KMS-11 (cell line): ENCODE measurements around the gene SERHL2.

Experiments used
- H2AFZ ChIP-seq: fragments of 200-600 bp; sonication (generic); 2 replicates; pipeline ENCODE4 v1.6.1; 2016; ENCODE audit warnings: antibody characterized with exemption, mixed run types, low read depth
- H3K27ac ChIP-seq: fragments of 200-600 bp; sonication (generic); 2 replicates; pipeline ENCODE4 v1.6.1; 2016; ENCODE audit warnings: mild to moderate bottlenecking, mixed run types
- H3K27me3 ChIP-seq: fragments of 200-600 bp; sonication (generic); 2 replicates; pipeline ENCODE4 v1.6.1; 2017; ENCODE audit warnings: mild to moderate bottlenecking, low read depth, mixed run types, moderate library complexity; ENCODE audit not compliant: insufficient read depth
- H3K36me3 ChIP-seq: fragments of 200-600 bp; sonication (generic); 2 replicates; pipeline ENCODE4 v1.6.1; 2017; ENCODE audit warnings: mild to moderate bottlenecking, mixed run types; ENCODE audit not compliant: insufficient read depth
- H3K4me1 ChIP-seq: fragments of 200-600 bp; sonication (generic); 2 replicates; pipeline ENCODE4 v1.6.1; 2016; ENCODE audit warnings: mild to moderate bottlenecking, low read depth, mixed run types; ENCODE audit not compliant: poor library complexity, severe bottlenecking
- H3K4me2 ChIP-seq: fragments of 200-600 bp; sonication (generic); 2 replicates; pipeline ENCODE4 v1.7.0; 2016; ENCODE audit warnings: mild to moderate bottlenecking, mixed run types
- H3K4me3 ChIP-seq: fragments of 200-600 bp; sonication (generic); IDR thresholded peaks from 2 replicates; pipeline ENCODE4 v1.6.1; 2017; ENCODE audit warnings: low read depth, low read length, mixed read lengths; ENCODE audit not compliant: insufficient read depth
- H3K79me2 ChIP-seq: fragments of 200-600 bp; sonication (generic); 2 replicates; pipeline ENCODE4 v1.6.1; 2016; ENCODE audit warnings: low read depth, mixed run types; ENCODE audit not compliant: insufficient read depth
- H3K9ac ChIP-seq: fragments of 200-600 bp; sonication (generic); 2 replicates; pipeline ENCODE4 v1.6.1; 2016; ENCODE audit warnings: mild to moderate bottlenecking, mixed run types
- H4K20me1 ChIP-seq: fragments of 200-600 bp; sonication (generic); 2 replicates; pipeline ENCODE4 v1.6.1; 2016; ENCODE audit warnings: mild to moderate bottlenecking, mixed run types; ENCODE audit not compliant: insufficient read depth
- TF ChIP-seq, protein P1 (sequence below): fragments of 200-600 bp; sonication (generic); conservative IDR thresholded peaks from 2 replicates; pipeline ENCODE4 v1.6.1; 2017; ENCODE audit warnings: low read depth, mild to moderate bottlenecking, antibody characterized with exemption, low read length, moderate library complexity, mixed read lengths

The SERHL2 gene

DNA sequence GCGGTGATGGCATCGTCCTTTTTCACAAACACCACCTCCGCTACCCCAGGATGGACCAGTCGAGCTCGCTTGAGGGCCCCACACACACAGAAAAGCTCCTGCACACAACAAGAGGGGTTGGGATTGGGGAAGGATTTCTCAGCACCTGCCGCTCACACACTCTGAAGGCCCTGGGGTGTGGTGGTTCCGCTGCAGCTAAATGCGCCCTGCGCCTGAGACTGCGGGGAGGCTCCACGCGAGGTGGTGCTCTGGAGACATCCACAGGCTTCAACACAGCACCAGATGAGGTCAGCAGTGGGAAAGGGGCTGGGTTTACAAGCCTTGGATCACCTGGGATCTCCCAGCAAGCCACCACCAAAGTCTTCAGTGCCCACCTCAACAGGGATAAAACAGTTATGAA is 38.2 kb downstream of the SERHL2 start:
- Histone ChIP-seq H3K36me3 (peaks cover 8% of the 10 kb centered on the region; the same call in 1 of the 2 replicates), H3K9ac (no peak overlapping the region), H3K4me3 (no peak overlapping the region), H3K4me2 (no peak overlapping the region), H3K27ac (no peak overlapping the region), H2AFZ (no peak overlapping the region), H4K20me1 (no peaks in the 10 kb centered on the region), H3K4me1 (peaks cover 6% of the 10 kb centered on the region), H3K27me3 (no peaks in the 10 kb centered on the region), H3K79me2 (no peaks in the 10 kb centered on the region)
- TF ChIP-seq, protein P1, sequence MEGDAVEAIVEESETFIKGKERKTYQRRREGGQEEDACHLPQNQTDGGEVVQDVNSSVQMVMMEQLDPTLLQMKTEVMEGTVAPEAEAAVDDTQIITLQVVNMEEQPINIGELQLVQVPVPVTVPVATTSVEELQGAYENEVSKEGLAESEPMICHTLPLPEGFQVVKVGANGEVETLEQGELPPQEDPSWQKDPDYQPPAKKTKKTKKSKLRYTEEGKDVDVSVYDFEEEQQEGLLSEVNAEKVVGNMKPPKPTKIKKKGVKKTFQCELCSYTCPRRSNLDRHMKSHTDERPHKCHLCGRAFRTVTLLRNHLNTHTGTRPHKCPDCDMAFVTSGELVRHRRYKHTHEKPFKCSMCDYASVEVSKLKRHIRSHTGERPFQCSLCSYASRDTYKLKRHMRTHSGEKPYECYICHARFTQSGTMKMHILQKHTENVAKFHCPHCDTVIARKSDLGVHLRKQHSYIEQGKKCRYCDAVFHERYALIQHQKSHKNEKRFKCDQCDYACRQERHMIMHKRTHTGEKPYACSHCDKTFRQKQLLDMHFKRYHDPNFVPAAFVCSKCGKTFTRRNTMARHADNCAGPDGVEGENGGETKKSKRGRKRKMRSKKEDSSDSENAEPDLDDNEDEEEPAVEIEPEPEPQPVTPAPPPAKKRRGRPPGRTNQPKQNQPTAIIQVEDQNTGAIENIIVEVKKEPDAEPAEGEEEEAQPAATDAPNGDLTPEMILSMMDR: no peak

DNA sequence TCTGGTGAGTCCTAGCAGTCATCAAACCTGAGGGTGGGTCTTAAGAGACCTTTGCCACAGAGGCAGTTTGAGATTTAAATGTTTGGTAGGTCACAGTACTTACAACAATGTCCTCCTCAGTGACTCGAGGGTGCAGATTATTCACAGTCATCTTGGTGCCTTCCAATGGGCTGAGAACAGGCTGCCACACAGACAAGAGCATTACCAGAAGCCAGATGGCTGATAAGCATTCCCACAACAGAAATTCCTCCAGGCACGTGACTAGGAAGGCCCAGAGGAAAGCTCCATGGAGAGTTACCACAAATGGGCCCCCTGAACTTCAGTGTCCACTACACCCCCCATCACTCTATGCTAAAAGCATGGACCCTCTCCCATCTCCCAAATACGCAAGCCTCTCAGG is 41.7 kb downstream of the SERHL2 start:
- H3K27me3 ChIP-seq: no peaks in the 10 kb centered on the region
- no peak overlapping the region for H2AFZ ChIP-seq
- no peak overlapping the region for H3K4me3 ChIP-seq
- TF ChIP-seq, protein P1: no peak
- H3K4me1 ChIP-seq: no peaks in the 10 kb centered on the region
- no peak overlapping the region for H3K9ac ChIP-seq
- H3K4me2 ChIP-seq: no peak overlapping the region
- peaks cover 18% of the 10 kb centered on the region; the same call in 1 of the 2 replicates for H3K36me3 ChIP-seq
- peaks cover 7% of the 10 kb centered on the region; the same call in 1 of the 2 replicates for H3K79me2 ChIP-seq
- no peak overlapping the region for H3K27ac ChIP-seq
- no peaks in the 10 kb centered on the region for H4K20me1 ChIP-seq

DNA sequence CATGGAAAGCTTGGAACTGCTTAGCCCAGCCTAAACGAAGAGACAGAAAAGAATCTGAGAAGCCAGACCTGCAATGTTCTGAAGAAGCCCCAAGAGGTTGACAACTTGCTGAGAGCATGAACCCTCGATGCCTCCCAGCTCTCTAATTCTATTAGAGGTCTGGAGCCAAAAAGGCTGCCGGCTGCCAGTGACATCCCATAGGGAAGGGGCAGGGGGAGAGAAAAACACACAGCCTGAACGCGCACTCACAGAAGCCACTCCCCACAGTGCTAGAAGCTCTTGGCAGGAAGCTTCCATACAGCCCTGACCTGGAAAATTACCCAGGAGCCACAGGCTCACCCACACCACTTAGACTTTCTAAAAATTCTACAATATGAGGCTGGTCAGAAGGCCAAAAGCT is 42.6 kb downstream of the SERHL2 start:
- no peak overlapping the region for H3K27ac ChIP-seq
- peaks cover 18% of the 10 kb centered on the region; the same call in 1 of the 2 replicates for H3K36me3 ChIP-seq
- no peaks in the 10 kb centered on the region for H4K20me1 ChIP-seq
- no peak overlapping the region for H3K9ac ChIP-seq
- H3K27me3 ChIP-seq: no peaks in the 10 kb centered on the region
- H3K4me3 ChIP-seq: no peak overlapping the region
- H3K4me1 ChIP-seq: no peaks in the 10 kb centered on the region
- H3K4me2 ChIP-seq: no peak overlapping the region
- H3K79me2 ChIP-seq: peaks cover 9% of the 10 kb centered on the region; the same call in 1 of the 2 replicates
- TF ChIP-seq, protein P1: no peak
- no peak overlapping the region for H2AFZ ChIP-seq

GRCh38 chr22:42596863-42597530 is 43.2 kb downstream of the SERHL2 start:
- H3K9ac ChIP-seq: no peak overlapping the region
- TF ChIP-seq, protein P1: no peak
- H4K20me1 ChIP-seq: no peaks in the 10 kb centered on the region
- H3K4me3 ChIP-seq: no peak overlapping the region
- H3K79me2 ChIP-seq: peaks cover 11% of the 10 kb centered on the region
- no peak overlapping the region for H3K4me2 ChIP-seq
- no peak overlapping the region for H2AFZ ChIP-seq
- H3K36me3 ChIP-seq: peaks cover 18% of the 10 kb centered on the region; the same call in 1 of the 2 replicates
- no peaks in the 10 kb centered on the region for H3K27me3 ChIP-seq
- no peak overlapping the region for H3K27ac ChIP-seq
- no peaks in the 10 kb centered on the region for H3K4me1 ChIP-seq
